Spinal cord (tissue), 10 donors: Measurements from ENCODE around the gene MYO1D. TPM values are rescaled to one million over a fixed set of nuclear protein-coding genes. Genes with fewer than 3 reads are reported as not detected.
"Not testable (repeated sequence)": the region's sequence is repeated elsewhere in the genome, so short reads cannot be mapped to it uniquely, and the experiment has no call there.

Source experiments
- DNase-seq, 6 donors: peaks; one replicate each; pipeline versions ENCODE4 v3.0.0 to v3.0.0-alpha.2; 2013 to 2015; ENCODE audit warnings: low spot score in 6 of 6, low read depth in 4 of 6
- H3K27ac ChIP-seq: one replicate; pipeline ENCODE4 v1.5.1; 2013; ENCODE audit warnings: low read depth, low read length, control low read depth
- H3K27me3 ChIP-seq: one replicate; pipeline ENCODE4 v1.6.1; 2013; ENCODE audit warnings: low read length; ENCODE audit not compliant: control insufficient read depth, insufficient read depth
- H3K36me3 ChIP-seq: one replicate; pipeline ENCODE4 v1.6.1; 2013; ENCODE audit warnings: low read length; ENCODE audit not compliant: control insufficient read depth, insufficient read depth
- H3K4me1 ChIP-seq: one replicate; pipeline ENCODE4 v1.6.1; 2013; ENCODE audit warnings: low read length; ENCODE audit not compliant: control insufficient read depth, insufficient read depth
- H3K4me3 ChIP-seq: one replicate; pipeline ENCODE4 v1.5.1; 2013; ENCODE audit warnings: low read depth, low read length, control low read depth
- H3K9me3 ChIP-seq: one replicate; pipeline ENCODE4 v1.6.1; 2013; ENCODE audit warnings: low read length; ENCODE audit not compliant: control insufficient read depth, insufficient read depth
- WGBS: methylation state at CpG from one replicate; pipeline ENCODE4 v1.1.5; 2013; ENCODE audit warnings: missing lambda C conversion rate; ENCODE audit not compliant: insufficient coverage; 5-methylcytosine and 5-hydroxymethylcytosine counted together
- polyA plus RNA-seq, 2 donors: library from polyadenylated mRNA; unstranded; fragments of 120-200 nt; gene quantifications; one replicate each; pipeline ENCODE4 v1.2.1, GENCODE V29; 2013; ENCODE audit not compliant: insufficient read length in 2 of 2
- total RNA-seq, 2 donors: library from RNA; depleted of rRNA in 1 of 2; stranded (reverse); fragments of 120-200 nt in 1 of 2; fragments of >200 nt in 1 of 2; gene quantifications; one replicate each; pipeline versions ENCODE4 v1.2.3 to v1.2.4, GENCODE V29; 2013 to 2014
- donor health status: healthy.

The MYO1D gene
- total and polyA plus RNA-seq, 4 donors: 5.0 to 29.1 (median 9.2) TPM

DNA sequence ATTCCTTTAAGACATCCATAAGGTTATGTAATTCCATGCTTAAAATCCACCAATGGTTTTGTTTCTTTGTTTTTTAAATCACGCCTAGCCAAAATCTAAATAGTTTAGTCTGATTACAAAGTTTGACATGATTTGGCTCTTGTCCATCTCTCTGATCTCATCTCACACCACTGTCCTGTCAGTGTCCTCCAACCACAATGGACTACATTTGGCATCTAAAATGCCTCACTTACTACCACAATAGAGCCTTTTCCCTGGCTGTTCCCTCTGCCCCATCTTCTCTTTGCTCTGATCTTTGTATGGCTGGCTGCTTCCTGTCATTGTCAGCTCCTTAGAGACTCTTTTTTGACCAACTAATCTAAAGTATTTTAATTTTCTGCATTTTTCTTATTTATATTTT is 157.2 kb downstream of the MYO1D start:
- no peak overlapping the region for H3K4me3 ChIP-seq
- WGBS: 100% methylated on average over 1 of the region's 1 CpG
- no peaks in the 10 kb centered on the region for H3K36me3 ChIP-seq
- H3K27me3 ChIP-seq: no peaks in the 10 kb centered on the region
- H3K9me3 ChIP-seq: no peaks in the 10 kb centered on the region
- H3K4me1 ChIP-seq: no peaks in the 10 kb centered on the region
- no peak for DNase-seq
- no peak overlapping the region for H3K27ac ChIP-seq

GRCh38 chr17:32714922-32715321 is 162.0 kb downstream of the MYO1D start:
- H3K4me1 ChIP-seq, H3K9me3 ChIP-seq, H3K36me3 ChIP-seq, H3K27me3 ChIP-seq, DNase-seq, H3K4me3 ChIP-seq, H3K27ac ChIP-seq: not testable (repeated sequence)
- WGBS: no CpG with 5 or more reads among the region's 3 CpGs

- H3K4me1 ChIP-seq, H3K36me3 ChIP-seq, DNase-seq, H3K9me3 ChIP-seq, H3K4me3 ChIP-seq, H3K27ac ChIP-seq, H3K27me3 ChIP-seq: not testable (repeated sequence)
- WGBS: no CpG with 5 or more reads among the region's 3 CpGs
These were observed 162.7 kb downstream of the MYO1D start for GRCh38 chr17:32714206-32714605.

DNA sequence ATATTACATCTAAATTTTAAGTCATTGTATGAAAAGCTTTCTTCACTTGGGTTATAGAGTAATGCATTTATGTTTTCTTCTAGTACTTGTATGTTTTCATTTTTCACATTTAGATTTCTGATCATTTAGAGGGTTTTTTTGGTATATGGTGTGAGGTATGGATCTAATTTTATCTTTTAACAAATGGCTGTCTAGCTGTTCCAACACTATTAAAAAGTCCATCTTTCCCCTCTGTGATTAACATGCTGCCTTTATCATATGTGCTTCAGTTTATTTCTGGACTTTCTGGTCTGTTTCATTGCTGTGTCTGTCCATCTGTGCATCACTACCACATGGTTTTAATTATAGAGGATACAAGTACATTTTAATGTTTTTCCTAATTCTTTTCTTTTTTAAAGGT is 163.8 kb downstream of the MYO1D start:
- H3K27me3 ChIP-seq: no peaks in the 10 kb centered on the region
- no peak overlapping the region for H3K27ac ChIP-seq
- H3K36me3 ChIP-seq: no peaks in the 10 kb centered on the region
- no peaks in the 10 kb centered on the region for H3K4me1 ChIP-seq
- DNase-seq: peak in 1 of 6 donors; percentile 48
- no peak overlapping the region for H3K4me3 ChIP-seq
- no peaks in the 10 kb centered on the region for H3K9me3 ChIP-seq

GRCh38 chr17:32709562-32709961 is 167.4 kb downstream of the MYO1D start:
- Histone ChIP-seq H3K36me3 (no peaks in the 10 kb centered on the region), H3K27ac (no peak overlapping the region), H3K4me3 (no peak overlapping the region), H3K27me3 (no peaks in the 10 kb centered on the region), H3K9me3 (no peaks in the 10 kb centered on the region), H3K4me1 (no peaks in the 10 kb centered on the region)
- DNase-seq: no peak

DNA sequence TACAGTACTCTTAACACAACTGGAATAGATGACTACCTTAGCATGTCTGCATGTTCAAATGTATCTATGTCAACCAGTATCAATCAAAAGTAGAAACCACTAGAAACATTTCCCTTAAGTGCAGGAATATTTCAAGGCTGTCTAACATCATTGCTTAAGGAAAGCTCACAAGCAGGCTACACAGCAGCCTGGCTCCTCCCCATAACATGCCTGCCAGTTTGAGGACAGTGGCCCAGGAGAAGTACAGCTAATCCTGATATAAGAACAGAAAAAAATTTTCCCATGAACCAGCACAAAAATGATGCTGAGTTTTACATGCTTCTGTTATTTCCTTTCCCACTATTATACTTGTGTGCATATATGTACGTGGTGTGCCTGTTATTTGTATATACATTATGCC is 175.1 kb downstream of the MYO1D start:
- Histone ChIP-seq H3K9me3 (no peaks in the 10 kb centered on the region), H3K4me3 (no peak overlapping the region), H3K36me3 (no peaks in the 10 kb centered on the region), H3K4me1 (no peaks in the 10 kb centered on the region), H3K27ac (no peak overlapping the region), H3K27me3 (no peaks in the 10 kb centered on the region)
- WGBS: no CpG with 5 or more reads among the region's 1 CpG
- peak in 1 of 6 donors; percentile 21 for DNase-seq

- no peak overlapping the region for H3K4me3 ChIP-seq
- no CpG with 5 or more reads among the region's 2 CpGs for WGBS
- no peaks in the 10 kb centered on the region for H3K9me3 ChIP-seq
- no peak overlapping the region for H3K27ac ChIP-seq
- no peaks in the 10 kb centered on the region for H3K4me1 ChIP-seq
- no peak for DNase-seq
- H3K36me3 ChIP-seq: no peaks in the 10 kb centered on the region
- no peaks in the 10 kb centered on the region for H3K27me3 ChIP-seq
These were observed 177.7 kb downstream of the MYO1D start for GRCh38 chr17:32699247-32699646.

- Histone ChIP-seq H3K4me1 (no peaks in the 10 kb centered on the region), H3K4me3 (no peak overlapping the region), H3K27ac (no peak overlapping the region), H3K9me3 (no peaks in the 10 kb centered on the region), H3K36me3 (no peaks in the 10 kb centered on the region), H3K27me3 (no peaks in the 10 kb centered on the region)
- no peak for DNase-seq
- no CpG with 5 or more reads among the region's 1 CpG for WGBS
These were observed 178.9 kb downstream of the MYO1D start for GRCh38 chr17:32697728-32698625.

- no peak for DNase-seq
- Histone ChIP-seq H3K27me3 (no peaks in the 10 kb centered on the region), H3K36me3 (no peaks in the 10 kb centered on the region), H3K9me3 (no peaks in the 10 kb centered on the region), H3K4me1 (no peaks in the 10 kb centered on the region), H3K4me3 (no peak overlapping the region), H3K27ac (no peak overlapping the region)
- no CpG with 5 or more reads among the region's 1 CpG for WGBS
These were observed 180.5 kb downstream of the MYO1D start for GRCh38 chr17:32696426-32696825.

DNA sequence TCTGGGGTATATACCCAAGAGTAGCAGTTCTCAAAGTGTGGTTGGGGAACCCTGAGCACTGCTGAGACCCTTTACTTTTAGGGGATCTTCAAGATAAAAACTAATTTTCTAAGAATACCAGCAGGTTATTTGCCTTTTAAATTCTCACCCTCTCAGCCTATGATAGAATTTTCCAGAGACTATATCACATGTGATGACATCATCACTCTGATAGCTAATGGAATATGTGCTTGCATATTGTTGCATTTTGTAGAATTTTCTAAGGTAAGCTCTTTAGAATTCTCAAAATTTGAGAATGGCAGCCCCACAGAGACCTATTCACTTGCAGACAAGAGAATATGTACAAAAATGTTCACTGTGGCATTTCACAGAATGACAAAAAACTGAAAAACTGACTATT is 181.1 kb downstream of the MYO1D start:
- Histone ChIP-seq H3K36me3 (no peaks in the 10 kb centered on the region), H3K27ac (no peak overlapping the region), H3K9me3 (no peaks in the 10 kb centered on the region), H3K27me3 (no peaks in the 10 kb centered on the region), H3K4me1 (no peaks in the 10 kb centered on the region), H3K4me3 (no peak overlapping the region)
- no peak for DNase-seq
